ENCODE results near the gene MYLIP. TPM values are rescaled to one million over a fixed set of nuclear protein-coding genes. Genes with fewer than 3 reads are reported as not detected.

MYLIP gene
- total RNA-seq, 1 donor from 2014 or later = 95.5 TPM

GRCh38 chr6:16179063-16179462, 50.2 kb downstream of the MYLIP start:
- Histone ChIP-seq H3K9ac (ENCODE audit: low read depth in 1 of 3, low read length in 3 of 3) (no peak overlapping the region), H3K4me3 (ENCODE audit: low read length in 3 of 3) (no peak overlapping the region), H3K36me3 (ENCODE audit: control insufficient read depth in 3 of 3, insufficient read depth in 3 of 3, low read length in 3 of 3) (no peaks in the 10 kb centered on the region), H3K27ac (ENCODE audit: low read depth, low read length) (no peak overlapping the region), H3K27me3 (ENCODE audit: control insufficient read depth in 3 of 3, insufficient read depth in 3 of 3, low read length in 3 of 3) (no peaks in the 10 kb centered on the region), H3K9me3 (ENCODE audit: control insufficient read depth in 3 of 3, low read length in 3 of 3) (peaks cover 0 to 2% (median 0%) of the 10 kb centered on the region in 3 donors), H3K4me1 (ENCODE audit: control insufficient read depth in 3 of 3, insufficient read depth in 3 of 3, low read length in 3 of 3) (peaks cover 3% of the 10 kb centered on the region in 3 donors)

GRCh38 chr6:16179970-16180431, 51.1 kb downstream of the MYLIP start:
- peaks cover 0 to 2% (median 0%) of the 10 kb centered on the region in 3 donors for H3K9me3 ChIP-seq (ENCODE audit: control insufficient read depth in 3 of 3, low read length in 3 of 3)
- H3K9ac ChIP-seq (ENCODE audit: low read depth in 1 of 3, low read length in 3 of 3) = no peak overlapping the region
- no peaks in the 10 kb centered on the region for H3K36me3 ChIP-seq (ENCODE audit: control insufficient read depth in 3 of 3, insufficient read depth in 3 of 3, low read length in 3 of 3)
- H3K27ac ChIP-seq (ENCODE audit: low read depth, low read length) = no peak overlapping the region
- H3K4me3 ChIP-seq (ENCODE audit: low read length in 3 of 3) = no peak overlapping the region
- no peaks in the 10 kb centered on the region for H3K27me3 ChIP-seq (ENCODE audit: control insufficient read depth in 3 of 3, insufficient read depth in 3 of 3, low read length in 3 of 3)
- H3K4me1 ChIP-seq (ENCODE audit: control insufficient read depth in 3 of 3, insufficient read depth in 3 of 3, low read length in 3 of 3) = peaks cover 3% of the 10 kb centered on the region in 3 donors

GRCh38 chr6:16180696-16181438, 52.0 kb downstream of the MYLIP start:
- Histone ChIP-seq H3K27me3 (ENCODE audit: control insufficient read depth in 3 of 3, insufficient read depth in 3 of 3, low read length in 3 of 3) (no peaks in the 10 kb centered on the region), H3K27ac (ENCODE audit: low read depth, low read length) (no peak overlapping the region), H3K4me3 (ENCODE audit: low read length in 3 of 3) (no peak overlapping the region), H3K9me3 (ENCODE audit: control insufficient read depth in 3 of 3, low read length in 3 of 3) (peaks cover 0 to 2% (median 0%) of the 10 kb centered on the region in 3 donors), H3K36me3 (ENCODE audit: control insufficient read depth in 3 of 3, insufficient read depth in 3 of 3, low read length in 3 of 3) (no peaks in the 10 kb centered on the region), H3K4me1 (ENCODE audit: control insufficient read depth in 3 of 3, insufficient read depth in 3 of 3, low read length in 3 of 3) (peaks cover 3% of the 10 kb centered on the region in 3 donors), H3K9ac (ENCODE audit: low read depth in 1 of 3, low read length in 3 of 3) (no peak overlapping the region)

GRCh38 chr6:16181439-16182297, 52.8 kb downstream of the MYLIP start:
- Histone ChIP-seq H3K27ac (ENCODE audit: low read depth, low read length) (no peak overlapping the region), H3K4me1 (ENCODE audit: control insufficient read depth in 3 of 3, insufficient read depth in 3 of 3, low read length in 3 of 3) (peaks cover 3% of the 10 kb centered on the region in 3 donors), H3K27me3 (ENCODE audit: control insufficient read depth in 3 of 3, insufficient read depth in 3 of 3, low read length in 3 of 3) (no peaks in the 10 kb centered on the region), H3K4me3 (ENCODE audit: low read length in 3 of 3) (no peak overlapping the region), H3K9ac (ENCODE audit: low read depth in 1 of 3, low read length in 3 of 3) (no peak overlapping the region), H3K36me3 (ENCODE audit: control insufficient read depth in 3 of 3, insufficient read depth in 3 of 3, low read length in 3 of 3) (no peaks in the 10 kb centered on the region), H3K9me3 (ENCODE audit: control insufficient read depth in 3 of 3, low read length in 3 of 3) (peaks cover 0 to 2% (median 0%) of the 10 kb centered on the region in 3 donors)

- H3K4me1 ChIP-seq (ENCODE audit: control insufficient read depth in 3 of 3, insufficient read depth in 3 of 3, low read length in 3 of 3) = peaks cover 3 to 5% (median 3%) of the 10 kb centered on the region in 3 donors
- no peak overlapping the region for H3K27ac ChIP-seq (ENCODE audit: low read depth, low read length)
- H3K36me3 ChIP-seq (ENCODE audit: control insufficient read depth in 3 of 3, insufficient read depth in 3 of 3, low read length in 3 of 3) = no peaks in the 10 kb centered on the region
- peak overlapping the region in 1 of 3 donors; percentile 44 for H3K4me3 ChIP-seq (ENCODE audit: low read length in 3 of 3)
- H3K9me3 ChIP-seq (ENCODE audit: control insufficient read depth in 3 of 3, low read length in 3 of 3) = peaks cover 0 to 2% (median 0%) of the 10 kb centered on the region in 3 donors
- no peaks in the 10 kb centered on the region for H3K27me3 ChIP-seq (ENCODE audit: control insufficient read depth in 3 of 3, insufficient read depth in 3 of 3, low read length in 3 of 3)
- peak overlapping the region in 1 of 3 donors; percentile 1 for H3K9ac ChIP-seq (ENCODE audit: low read depth in 1 of 3, low read length in 3 of 3)
Measured at GRCh38 chr6:16183187-16183664, 54.3 kb downstream of the MYLIP start.

GRCh38 chr6:16184129-16184528, 55.2 kb downstream of the MYLIP start:
- Histone ChIP-seq H3K9ac (ENCODE audit: low read depth in 1 of 3, low read length in 3 of 3) (no peak overlapping the region), H3K36me3 (ENCODE audit: control insufficient read depth in 3 of 3, insufficient read depth in 3 of 3, low read length in 3 of 3) (no peaks in the 10 kb centered on the region), H3K4me1 (ENCODE audit: control insufficient read depth in 3 of 3, insufficient read depth in 3 of 3, low read length in 3 of 3) (peaks cover 3 to 5% (median 3%) of the 10 kb centered on the region in 3 donors), H3K27ac (ENCODE audit: low read depth, low read length) (no peak overlapping the region), H3K9me3 (ENCODE audit: control insufficient read depth in 3 of 3, low read length in 3 of 3) (peaks cover 0 to 2% (median 0%) of the 10 kb centered on the region in 3 donors), H3K27me3 (ENCODE audit: control insufficient read depth in 3 of 3, insufficient read depth in 3 of 3, low read length in 3 of 3) (no peaks in the 10 kb centered on the region), H3K4me3 (ENCODE audit: low read length in 3 of 3) (no peak overlapping the region)

- Histone ChIP-seq H3K4me3 (ENCODE audit: low read length in 3 of 3) (no peak overlapping the region), H3K4me1 (ENCODE audit: control insufficient read depth in 3 of 3, insufficient read depth in 3 of 3, low read length in 3 of 3) (peaks cover 3 to 5% (median 3%) of the 10 kb centered on the region in 3 donors), H3K9me3 (ENCODE audit: control insufficient read depth in 3 of 3, low read length in 3 of 3) (peaks cover 0 to 2% (median 0%) of the 10 kb centered on the region in 3 donors), H3K27ac (ENCODE audit: low read depth, low read length) (no peak overlapping the region), H3K27me3 (ENCODE audit: control insufficient read depth in 3 of 3, insufficient read depth in 3 of 3, low read length in 3 of 3) (no peaks in the 10 kb centered on the region), H3K9ac (ENCODE audit: low read depth in 1 of 3, low read length in 3 of 3) (no peak overlapping the region), H3K36me3 (ENCODE audit: control insufficient read depth in 3 of 3, insufficient read depth in 3 of 3, low read length in 3 of 3) (no peaks in the 10 kb centered on the region)
Measured at GRCh38 chr6:16184551-16184950, 55.7 kb downstream of the MYLIP start.

GRCh38 chr6:16187176-16187575, 58.3 kb downstream of the MYLIP start:
- Histone ChIP-seq H3K27me3 (ENCODE audit: control insufficient read depth in 3 of 3, insufficient read depth in 3 of 3, low read length in 3 of 3) (no peaks in the 10 kb centered on the region), H3K36me3 (ENCODE audit: control insufficient read depth in 3 of 3, insufficient read depth in 3 of 3, low read length in 3 of 3) (no peaks in the 10 kb centered on the region), H3K27ac (ENCODE audit: low read depth, low read length) (no peak overlapping the region), H3K4me3 (ENCODE audit: low read length in 3 of 3) (no peak overlapping the region), H3K9ac (ENCODE audit: low read depth in 1 of 3, low read length in 3 of 3) (no peak overlapping the region), H3K4me1 (ENCODE audit: control insufficient read depth in 3 of 3, insufficient read depth in 3 of 3, low read length in 3 of 3) (peaks cover 3 to 5% (median 3%) of the 10 kb centered on the region in 3 donors), H3K9me3 (ENCODE audit: control insufficient read depth in 3 of 3, low read length in 3 of 3) (no peaks in the 10 kb centered on the region)

- Histone ChIP-seq H3K4me1 (ENCODE audit: control insufficient read depth in 3 of 3, insufficient read depth in 3 of 3, low read length in 3 of 3) (peaks cover 0 to 2% (median 0%) of the 10 kb centered on the region in 3 donors), H3K9me3 (ENCODE audit: control insufficient read depth in 3 of 3, low read length in 3 of 3) (no peaks in the 10 kb centered on the region), H3K27me3 (ENCODE audit: control insufficient read depth in 3 of 3, insufficient read depth in 3 of 3, low read length in 3 of 3) (no peaks in the 10 kb centered on the region), H3K27ac (ENCODE audit: low read depth, low read length) (no peak overlapping the region), H3K4me3 (ENCODE audit: low read length in 3 of 3) (no peak overlapping the region), H3K9ac (ENCODE audit: low read depth in 1 of 3, low read length in 3 of 3) (no peak overlapping the region), H3K36me3 (ENCODE audit: control insufficient read depth in 3 of 3, insufficient read depth in 3 of 3, low read length in 3 of 3) (no peaks in the 10 kb centered on the region)
Measured at GRCh38 chr6:16190214-16190613, 61.3 kb downstream of the MYLIP start.
